OCI-LY3 (cell line): ENCODE results near the gene SERTAD3.

Experiments
- H2AFZ ChIP-seq: fragments of 200-600, 300-600 bp; shearing (Covaris generic); 2 replicates; pipeline ENCODE4 v1.6.0; 2014; ENCODE audit warnings: antibody characterized with exemption, low read depth, low read length
- H3K27ac ChIP-seq: fragments of 200-600, 300-600 bp; sonication (generic); 2 replicates; pipeline ENCODE4 v1.5.1; 2014; ENCODE audit warnings: mild to moderate bottlenecking, low read length, moderate library complexity, mixed read lengths
- H3K27me3 ChIP-seq: fragments of 200-600, 300-600 bp; sonication (generic); 2 replicates; pipeline ENCODE4 v1.6.1; 2014; ENCODE audit warnings: low read depth, low read length, mixed read lengths
- H3K36me3 ChIP-seq: fragments of 200-600, 300-600 bp; sonication (generic); replicated peaks from 2 replicates; pipeline ENCODE3; 2014; ENCODE audit warnings: low read depth, low read length, mixed read lengths
- H3K4me1 ChIP-seq: fragments of 300-600, 200-600 bp; sonication (generic); 2 replicates; pipeline ENCODE4 v1.6.1; 2014; ENCODE audit warnings: low read length, mixed read lengths
- H3K4me2 ChIP-seq: fragments of 200-600, 300-600 bp; sonication (generic); 2 replicates; pipeline ENCODE4 v1.6.1; 2014; ENCODE audit warnings: low read length, mixed read lengths
- H3K4me3 ChIP-seq: fragments of 300-600, 200-600 bp; sonication (generic); 2 replicates; pipeline ENCODE4 v1.5.1; 2014; ENCODE audit warnings: antibody characterized with exemption, mild to moderate bottlenecking, low read length, moderate library complexity
- H3K79me2 ChIP-seq: fragments of 300-600, 200-600 bp; shearing (Covaris generic); 2 replicates; pipeline ENCODE4 v1.6.1; 2014; ENCODE audit warnings: mild to moderate bottlenecking, low read length, mixed read lengths
- H3K9ac ChIP-seq: fragments of 300-600, 200-600 bp; shearing (Covaris generic); 2 replicates; pipeline ENCODE4 v1.6.0; 2014; ENCODE audit warnings: mild to moderate bottlenecking, low read length, moderate library complexity
- H3K9me3 ChIP-seq: fragments of 200-600, 300-600 bp; shearing (Covaris generic); 2 replicates; pipeline ENCODE4 v1.6.1; 2014; ENCODE audit warnings: low read length, mixed read lengths; ENCODE audit not compliant: insufficient read depth
- H4K20me1 ChIP-seq: fragments of 200-600, 300-600 bp; sonication (generic); 2 replicates; pipeline ENCODE4 v1.6.1; 2016; ENCODE audit warnings: low read length, mixed read lengths; ENCODE audit not compliant: insufficient read depth
- CTCF ChIP-seq: fragments of 200-600, 300-600 bp; sonication (generic); IDR thresholded peaks from 2 replicates; pipeline ENCODE4 v1.5.1; 2014; ENCODE audit warnings: antibody characterized with exemption, low read length, low read depth
- EZH2phosphoT487 ChIP-seq: fragments of 200-600 bp; shearing (Covaris generic); IDR thresholded peaks from 2 replicates; pipeline ENCODE4 v1.6.1; 2018; ENCODE audit warnings: antibody characterized with exemption, mixed run types, low read depth

Gene SERTAD3

GRCh38 chr19:40423938-40424337 lies 20.2 kb downstream of the SERTAD3 start:
- Histone ChIP-seq H3K4me2 (no peak overlapping the region), H2AFZ (no peak overlapping the region), H3K4me3 (no peak overlapping the region), H3K4me1 (peaks cover 13% of the 10 kb centered on the region), H3K9me3 (no peaks in the 10 kb centered on the region), H4K20me1 (no peaks in the 10 kb centered on the region), H3K36me3 (peaks cover 8% of the 10 kb centered on the region), H3K27ac (no peak overlapping the region), H3K9ac (no peak overlapping the region), H3K79me2 (peaks cover 6% of the 10 kb centered on the region; the same call in 1 of the 2 replicates), H3K27me3 (no peaks in the 10 kb centered on the region)
- TF ChIP-seq CTCF (no peak), EZH2phosphoT487 (no peak)

DNA sequence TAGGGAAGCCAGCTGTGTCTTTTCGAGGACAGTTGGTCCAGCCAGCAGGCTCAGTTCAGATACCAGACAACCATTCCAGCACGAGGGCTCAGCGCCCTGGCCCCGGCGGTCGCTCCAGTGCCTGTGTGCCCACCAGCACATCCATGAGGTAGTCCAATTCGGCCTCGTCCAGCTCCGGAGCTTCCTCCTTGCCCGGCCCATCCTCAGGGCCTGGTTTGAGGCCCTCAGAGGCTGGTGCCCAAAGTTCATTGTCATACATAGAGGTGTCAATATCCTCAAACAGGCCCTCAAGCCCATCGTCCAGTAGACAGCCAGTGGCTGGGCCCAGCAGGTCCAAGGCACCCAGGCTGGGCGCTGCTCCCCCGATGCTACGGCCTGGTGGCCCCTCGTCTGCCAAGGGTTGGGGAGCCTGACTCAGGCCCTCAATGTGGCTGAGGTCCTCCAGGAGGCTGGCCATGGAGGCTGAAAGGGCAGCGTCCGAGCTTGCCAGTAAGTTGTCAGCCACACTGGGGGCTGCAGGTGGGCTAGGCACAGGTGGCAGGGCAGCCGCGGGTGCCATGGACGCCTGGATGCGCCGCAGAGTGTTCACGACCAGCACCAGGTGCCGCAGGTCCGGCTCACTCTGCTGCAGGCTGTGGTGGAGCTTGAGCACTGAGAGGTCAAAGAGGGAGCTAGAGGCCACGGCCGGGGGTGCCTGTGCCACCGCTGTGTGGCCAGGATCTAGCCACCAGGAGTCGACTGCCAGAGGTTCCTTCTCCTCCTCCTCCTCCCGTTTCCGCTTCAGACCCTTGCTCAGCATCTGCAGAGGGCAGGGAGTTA lies 21.2 kb downstream of the SERTAD3 start:
- Histone ChIP-seq H3K36me3 (peaks cover 8% of the 10 kb centered on the region), H3K27ac (no peak overlapping the region), H3K79me2 (peaks cover 6% of the 10 kb centered on the region; the same call in 1 of the 2 replicates), H3K4me3 (no peak overlapping the region), H3K9me3 (no peaks in the 10 kb centered on the region), H3K27me3 (no peaks in the 10 kb centered on the region), H3K4me2 (no peak overlapping the region), H3K4me1 (peaks cover 13% of the 10 kb centered on the region), H3K9ac (no peak overlapping the region), H2AFZ (no peak overlapping the region), H4K20me1 (no peaks in the 10 kb centered on the region)
- TF ChIP-seq EZH2phosphoT487 (no peak), CTCF (no peak)

DNA sequence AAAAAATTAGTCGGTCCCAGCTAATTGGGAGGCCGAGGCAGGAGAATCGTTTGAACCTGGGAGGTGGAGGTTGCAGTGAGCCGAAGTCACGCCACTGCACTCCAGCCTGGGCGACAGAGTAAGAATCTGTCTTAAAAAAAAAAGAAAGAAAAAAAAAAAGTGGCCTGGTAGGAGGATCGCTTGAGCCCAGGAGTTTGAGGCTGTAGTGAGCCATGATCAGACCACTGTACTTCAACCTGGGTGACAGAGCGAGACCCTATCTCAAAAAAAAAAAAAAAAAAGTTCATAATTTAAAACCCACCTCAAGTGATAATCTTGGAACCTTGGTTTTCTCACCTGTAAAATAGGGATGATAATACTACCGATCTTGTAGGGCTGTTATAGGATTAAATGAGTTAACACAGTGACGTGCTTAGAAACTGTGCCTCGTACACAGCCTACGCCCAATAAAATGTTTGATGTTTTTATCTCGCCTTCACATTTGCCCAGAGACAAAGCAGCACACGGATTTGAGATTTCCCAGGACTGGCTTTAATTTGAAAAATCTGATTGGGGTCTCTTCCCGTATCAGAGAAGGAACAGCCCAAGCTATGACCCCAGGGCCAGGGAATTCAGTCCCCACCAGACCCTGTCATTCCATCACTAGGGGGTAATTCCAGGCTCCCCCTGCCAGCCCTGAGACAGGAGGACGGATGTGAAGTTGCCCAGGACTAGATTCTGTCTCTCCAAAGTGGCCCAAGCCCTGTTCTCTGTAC lies 22.0 kb downstream of the SERTAD3 start:
- no peak for TF ChIP-seq CTCF
- no peak for TF ChIP-seq EZH2phosphoT487
- peaks cover 13% of the 10 kb centered on the region for H3K4me1 ChIP-seq
- no peak overlapping the region for H3K9ac ChIP-seq
- no peak overlapping the region for H3K27ac ChIP-seq
- peaks cover 8% of the 10 kb centered on the region for H3K36me3 ChIP-seq
- H3K27me3 ChIP-seq, result no peaks in the 10 kb centered on the region
- no peaks in the 10 kb centered on the region for H4K20me1 ChIP-seq
- H3K4me2 ChIP-seq, result no peak overlapping the region
- H3K9me3 ChIP-seq, result no peaks in the 10 kb centered on the region
- no peak overlapping the region for H3K4me3 ChIP-seq
- no peak overlapping the region for H2AFZ ChIP-seq
- H3K79me2 ChIP-seq, result peaks cover 6% of the 10 kb centered on the region; the same call in 1 of the 2 replicates
